Measurements from ENCODE around the gene ABCA5. TPM values are rescaled to one million over a fixed set of nuclear protein-coding genes. Genes with fewer than 3 reads are reported as not detected.

The ABCA5 gene
- total and polyA plus RNA-seq, 2 of the 13 experiments (the other 11 are each of a cell fraction or from before 2014, with no cell fraction given): 9.7 to 10.1 TPM

DNA sequence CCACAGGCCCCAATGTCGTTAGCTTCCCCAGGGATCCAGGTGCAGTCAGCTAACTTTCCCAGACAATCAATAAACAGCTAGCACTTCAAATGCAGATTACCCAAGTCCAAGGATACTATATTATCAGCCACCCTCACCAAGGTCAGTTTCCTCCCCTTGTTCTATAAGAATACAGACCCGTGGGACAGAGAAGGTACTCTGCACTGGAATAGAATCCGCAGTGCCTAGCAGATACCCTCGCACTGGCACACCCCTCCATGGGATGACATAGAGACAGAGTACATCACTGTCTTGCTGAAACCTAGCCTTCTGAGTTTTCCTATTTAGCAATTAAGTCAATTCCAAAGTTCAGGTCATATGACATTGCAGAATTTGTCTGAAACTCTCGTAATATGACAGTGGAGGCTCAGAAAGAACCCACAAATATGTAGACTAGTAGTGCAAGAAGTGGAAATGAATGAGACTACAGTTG lies 58.4 kb downstream of the ABCA5 start (continued):
- no peak for TF ChIP-seq MYNN (CRISPR knock-in tag; IDR thresholded peaks at IDR 0.05; ENCODE audit: low read depth)
- TF ChIP-seq TFDP1 (CRISPR knock-in tag; IDR thresholded peaks at IDR 0.05; ENCODE audit: borderline replicate concordance): no peak
- TF ChIP-seq TSC22D2 (CRISPR knock-in tag; IDR thresholded peaks at IDR 0.05; ENCODE audit: borderline replicate concordance): no peak
- no peak for TF ChIP-seq TOPORS (CRISPR knock-in tag; IDR thresholded peaks at IDR 0.05)
- TF ChIP-seq DPF2 (CRISPR knock-in tag; IDR thresholded peaks at IDR 0.05; ENCODE audit: borderline replicate concordance, low read depth): peak; percentile 55; the same call in 1 of the 2 replicates
- no peak for TF ChIP-seq TAF15 (IDR thresholded peaks at IDR 0.05; ENCODE audit: low read depth, low read length, poor library complexity, severe bottlenecking)
- no peak for TF ChIP-seq ZNF737 (CRISPR knock-in tag; IDR thresholded peaks at IDR 0.05; ENCODE audit: borderline replicate concordance)
- no peak for TF ChIP-seq ZNF337 (CRISPR knock-in tag; IDR thresholded peaks at IDR 0.05; ENCODE audit: borderline replicate concordance, low read depth)
- no peak for TF ChIP-seq PCBP2 (optimal IDR thresholded peaks at IDR 0.05; ENCODE audit: low read depth, low read length, poor library complexity, severe bottlenecking)
- peak; percentile 89 for TF ChIP-seq CEBPG (CRISPR knock-in tag; IDR thresholded peaks at IDR 0.05)
- TF ChIP-seq HNRNPK (IDR thresholded peaks at IDR 0.05; ENCODE audit: low read depth, low read length, poor library complexity, severe bottlenecking): no peak
- 0 out of 2 replicates have a peak, but pooled peaks have one; percentile 22 for TF ChIP-seq SSRP1 (CRISPR knock-in tag; IDR thresholded peaks at IDR 0.05)
- TF ChIP-seq, protein P1, sequence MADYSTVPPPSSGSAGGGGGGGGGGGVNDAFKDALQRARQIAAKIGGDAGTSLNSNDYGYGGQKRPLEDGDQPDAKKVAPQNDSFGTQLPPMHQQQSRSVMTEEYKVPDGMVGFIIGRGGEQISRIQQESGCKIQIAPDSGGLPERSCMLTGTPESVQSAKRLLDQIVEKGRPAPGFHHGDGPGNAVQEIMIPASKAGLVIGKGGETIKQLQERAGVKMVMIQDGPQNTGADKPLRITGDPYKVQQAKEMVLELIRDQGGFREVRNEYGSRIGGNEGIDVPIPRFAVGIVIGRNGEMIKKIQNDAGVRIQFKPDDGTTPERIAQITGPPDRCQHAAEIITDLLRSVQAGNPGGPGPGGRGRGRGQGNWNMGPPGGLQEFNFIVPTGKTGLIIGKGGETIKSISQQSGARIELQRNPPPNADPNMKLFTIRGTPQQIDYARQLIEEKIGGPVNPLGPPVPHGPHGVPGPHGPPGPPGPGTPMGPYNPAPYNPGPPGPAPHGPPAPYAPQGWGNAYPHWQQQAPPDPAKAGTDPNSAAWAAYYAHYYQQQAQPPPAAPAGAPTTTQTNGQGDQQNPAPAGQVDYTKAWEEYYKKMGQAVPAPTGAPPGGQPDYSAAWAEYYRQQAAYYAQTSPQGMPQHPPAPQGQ (CRISPR knock-in tag; IDR thresholded peaks at IDR 0.05; ENCODE audit: borderline replicate concordance): no peak
- peak; percentile 29; the same call in 1 of the 2 replicates for TF ChIP-seq ARID4A (CRISPR knock-in tag; IDR thresholded peaks at IDR 0.05; ENCODE audit: borderline replicate concordance)
- no peak for TF ChIP-seq SMARCC2 (IDR thresholded peaks at IDR 0.05)
- TF ChIP-seq ZNF713 (CRISPR knock-in tag; IDR thresholded peaks at IDR 0.05): no peak
- TF ChIP-seq NR2F6 (IDR thresholded peaks at IDR 0.05): no peak
- TF ChIP-seq NR2F6 (CRISPR knock-in tag; IDR thresholded peaks at IDR 0.05): 0 out of 2 replicates have a peak, but pooled peaks have one; percentile 20
- TF ChIP-seq PRPF4 (IDR thresholded peaks at IDR 0.05; ENCODE audit: low read depth, low read length, poor library complexity, severe bottlenecking): no peak
- TF ChIP-seq ZNF777 (CRISPR knock-in tag; IDR thresholded peaks at IDR 0.05): no peak
